PC-9 (cell line): Measurements from ENCODE around the gene HOMER2.

Source experiments
- CTCF ChIP-seq: fragments of 200-600 bp; sonication (generic); conservative IDR thresholded peaks from 2 replicates; pipeline ENCODE4 v1.6.1; 2017; ENCODE audit warnings: mixed run types, antibody characterized with exemption, mild to moderate bottlenecking, moderate library complexity
- EZH2 ChIP-seq: fragments of 200-600 bp; sonication (generic); IDR thresholded peaks from 2 replicates; pipeline ENCODE4 v1.8.0; 2017; ENCODE audit warnings: antibody characterized with exemption, low read depth

- TF ChIP-seq EZH2: no peak
- no peak for TF ChIP-seq CTCF
These were observed at the start of gene HOMER2 for GRCh38 chr15:82952158-82953081.
